Stimulated activated effector memory CD8-positive, alpha-beta T cell treated with anti-CD3 and anti-CD28 coated beads, Interleukin-12 subunit alpha, Interleukin-12 subunit beta, amount 100 ng/mL, for 72 hours (primary cell): ENCODE measurements around the gene CHCHD6.

ENCODE experiments used
- ATAC-seq: fragments of 150-1000 bp; cut with Tn5 transposase; 2 replicates; pipeline ENCODE4 v1.10.0; 2021
- DNase-seq, 2 donors: peaks; one replicate each; pipeline ENCODE4 v3.0.0; 2021 to 2022; ENCODE audit warnings: low spot score in 2 of 2
- H3K27ac Mint-ChIP-seq: one replicate; pipeline ENCODE4 v1.8.0; 2022; ENCODE audit warnings: mild to moderate bottlenecking, mixed read lengths
- H3K36me3 Mint-ChIP-seq: one replicate; pipeline ENCODE4 v1.8.0; 2022; ENCODE audit warnings: mild to moderate bottlenecking, mixed read lengths
- H3K4me1 Mint-ChIP-seq: one replicate; pipeline ENCODE4 v1.8.0; 2022; ENCODE audit warnings: mixed read lengths
- H3K4me3 Mint-ChIP-seq: one replicate; pipeline ENCODE4 v1.8.0; 2022; ENCODE audit warnings: mild to moderate bottlenecking, mixed read lengths
- H3K9me3 Mint-ChIP-seq: one replicate; pipeline ENCODE4 v1.8.0; 2022; ENCODE audit warnings: mixed read lengths

The CHCHD6 gene

GRCh38 chr3:126880901-126881300, 176.9 kb downstream of the CHCHD6 start:
- Mint-ChIP-seq H3K9me3 (no peaks in the 10 kb centered on the region), H3K27ac (no peak overlapping the region), H3K4me1 (no peaks in the 10 kb centered on the region), H3K36me3 (no peaks in the 10 kb centered on the region), H3K4me3 (no peak overlapping the region)
- ATAC-seq (no peak), DNase-seq (no peak)

GRCh38 chr3:126881861-126882260, 177.8 kb downstream of the CHCHD6 start:
- H3K36me3 Mint-ChIP-seq: no peaks in the 10 kb centered on the region
- H3K27ac Mint-ChIP-seq: no peak overlapping the region
- ATAC-seq: no peak
- no peak for DNase-seq
- H3K4me3 Mint-ChIP-seq: no peak overlapping the region
- H3K9me3 Mint-ChIP-seq: no peaks in the 10 kb centered on the region
- peaks cover 6% of the 10 kb centered on the region for H3K4me1 Mint-ChIP-seq

- Mint-ChIP-seq H3K36me3 (no peaks in the 10 kb centered on the region), H3K27ac (no peak overlapping the region)
These were observed 179.2 kb downstream of the CHCHD6 start for GRCh38 chr3:126883241-126883640.

GRCh38 chr3:126885425-126885824, 181.4 kb downstream of the CHCHD6 start:
- no peak for DNase-seq
- Mint-ChIP-seq H3K4me3 (no peak overlapping the region), H3K4me1 (peaks cover 21% of the 10 kb centered on the region), H3K36me3 (no peaks in the 10 kb centered on the region), H3K27ac (no peak overlapping the region), H3K9me3 (no peaks in the 10 kb centered on the region)
- ATAC-seq: no peak

More at GRCh38 chr3:126883241-126883640, 179.2 kb downstream of the CHCHD6 start:
- no peak for ATAC-seq
- DNase-seq: no peak
- peaks cover 12% of the 10 kb centered on the region for H3K4me1 Mint-ChIP-seq
- no peaks in the 10 kb centered on the region for H3K9me3 Mint-ChIP-seq
- H3K4me3 Mint-ChIP-seq: no peak overlapping the region

- ATAC-seq (no peak), DNase-seq (no peak)
- Mint-ChIP-seq H3K4me1 (peaks cover 21% of the 10 kb centered on the region), H3K36me3 (no peaks in the 10 kb centered on the region), H3K9me3 (no peaks in the 10 kb centered on the region), H3K4me3 (no peak overlapping the region), H3K27ac (peak overlapping the region; percentile 54)
These were observed 182.2 kb downstream of the CHCHD6 start for GRCh38 chr3:126886217-126886616.

GRCh38 chr3:126887686-126888085, 183.6 kb downstream of the CHCHD6 start:
- peaks cover 21% of the 10 kb centered on the region for H3K4me1 Mint-ChIP-seq
- no peak overlapping the region for H3K4me3 Mint-ChIP-seq
- H3K36me3 Mint-ChIP-seq: no peaks in the 10 kb centered on the region
- no peaks in the 10 kb centered on the region for H3K9me3 Mint-ChIP-seq
- ATAC-seq: no peak
- H3K27ac Mint-ChIP-seq: peak overlapping the region; percentile 45
- DNase-seq: no peak

GRCh38 chr3:126888186-126888760, 184.2 kb downstream of the CHCHD6 start:
- no peak overlapping the region for H3K4me3 Mint-ChIP-seq
- DNase-seq: no peak
- H3K9me3 Mint-ChIP-seq: no peaks in the 10 kb centered on the region
- peak overlapping the region; percentile 45 for H3K27ac Mint-ChIP-seq
- H3K36me3 Mint-ChIP-seq: no peaks in the 10 kb centered on the region
- H3K4me1 Mint-ChIP-seq: peaks cover 21% of the 10 kb centered on the region
- no peak for ATAC-seq

GRCh38 chr3:126889276-126890201, 185.5 kb downstream of the CHCHD6 start:
- Mint-ChIP-seq H3K9me3 (no peaks in the 10 kb centered on the region), H3K36me3 (no peaks in the 10 kb centered on the region), H3K4me3 (no peak overlapping the region), H3K4me1 (peaks cover 27% of the 10 kb centered on the region), H3K27ac (peak overlapping the region; percentile 65)
- no peak for DNase-seq
- ATAC-seq: no peak

- DNase-seq (no peak), ATAC-seq (no peak)
- H3K4me1 Mint-ChIP-seq: peaks cover 27% of the 10 kb centered on the region
- no peak overlapping the region for H3K4me3 Mint-ChIP-seq
- H3K36me3 Mint-ChIP-seq: no peaks in the 10 kb centered on the region
- H3K27ac Mint-ChIP-seq: no peak overlapping the region
- no peaks in the 10 kb centered on the region for H3K9me3 Mint-ChIP-seq
These were observed 187.1 kb downstream of the CHCHD6 start for GRCh38 chr3:126891141-126891540.

- Mint-ChIP-seq H3K27ac (no peak overlapping the region), H3K4me1 (peaks cover 22% of the 10 kb centered on the region), H3K36me3 (no peaks in the 10 kb centered on the region), H3K4me3 (no peak overlapping the region), H3K9me3 (no peaks in the 10 kb centered on the region)
- ATAC-seq: no peak
- no peak for DNase-seq
These were observed 187.8 kb downstream of the CHCHD6 start for GRCh38 chr3:126891791-126892190.

- Mint-ChIP-seq H3K36me3 (peaks cover 6% of the 10 kb centered on the region), H3K4me1 (peaks cover 11% of the 10 kb centered on the region), H3K9me3 (no peaks in the 10 kb centered on the region), H3K27ac (no peak overlapping the region), H3K4me3 (no peak overlapping the region)
- DNase-seq (no peak), ATAC-seq (no peak)
These were observed 189.6 kb downstream of the CHCHD6 start for GRCh38 chr3:126893651-126894050.

GRCh38 chr3:126894475-126894874, 190.4 kb downstream of the CHCHD6 start:
- Mint-ChIP-seq H3K4me1 (peaks cover 6% of the 10 kb centered on the region), H3K9me3 (no peaks in the 10 kb centered on the region), H3K36me3 (peaks cover 6% of the 10 kb centered on the region), H3K27ac (no peak overlapping the region), H3K4me3 (no peak overlapping the region)
- ATAC-seq: no peak
- DNase-seq: no peak

GRCh38 chr3:126895178-126896066, 191.4 kb downstream of the CHCHD6 start:
- Mint-ChIP-seq H3K4me3 (no peak overlapping the region), H3K36me3 (peaks cover 6% of the 10 kb centered on the region)
- DNase-seq: no peak

GRCh38 chr3:126896067-126896441, 192.0 kb downstream of the CHCHD6 start:
- H3K9me3 Mint-ChIP-seq: no peaks in the 10 kb centered on the region
- ATAC-seq (no peak), DNase-seq (no peak)
- H3K4me1 Mint-ChIP-seq: peaks cover 6% of the 10 kb centered on the region
- H3K4me3 Mint-ChIP-seq: no peak overlapping the region
- no peak overlapping the region for H3K27ac Mint-ChIP-seq
- peaks cover 6% of the 10 kb centered on the region for H3K36me3 Mint-ChIP-seq

More at GRCh38 chr3:126895178-126896066, 191.4 kb downstream of the CHCHD6 start:
- no peak for ATAC-seq
- Mint-ChIP-seq H3K9me3 (no peaks in the 10 kb centered on the region), H3K27ac (no peak overlapping the region), H3K4me1 (peaks cover 6% of the 10 kb centered on the region)

GRCh38 chr3:126896968-126897367, 192.9 kb downstream of the CHCHD6 start:
- no peaks in the 10 kb centered on the region for H3K9me3 Mint-ChIP-seq
- DNase-seq (no peak), ATAC-seq (no peak)
- H3K4me3 Mint-ChIP-seq: no peak overlapping the region
- peaks cover 6% of the 10 kb centered on the region for H3K4me1 Mint-ChIP-seq
- peaks cover 6% of the 10 kb centered on the region for H3K36me3 Mint-ChIP-seq
- H3K27ac Mint-ChIP-seq: peak overlapping the region; percentile 15
